Stimulated activated naive CD4-positive, alpha-beta T cell (primary cell): ENCODE measurements around the gene TET1.
A peak's percentile ranks its signal among the peaks of the same experiment; 100 is the strongest.
"Not testable (repeated sequence)": the region's sequence is repeated elsewhere in the genome, so short reads cannot be mapped to it uniquely, and the experiment has no call there.

Experiments
- DNase-seq, 6 experiments: peaks; one replicate each; lab custom pipeline; 2025; lab: John Stamatoyannopoulos, UW

Gene TET1

DNA sequence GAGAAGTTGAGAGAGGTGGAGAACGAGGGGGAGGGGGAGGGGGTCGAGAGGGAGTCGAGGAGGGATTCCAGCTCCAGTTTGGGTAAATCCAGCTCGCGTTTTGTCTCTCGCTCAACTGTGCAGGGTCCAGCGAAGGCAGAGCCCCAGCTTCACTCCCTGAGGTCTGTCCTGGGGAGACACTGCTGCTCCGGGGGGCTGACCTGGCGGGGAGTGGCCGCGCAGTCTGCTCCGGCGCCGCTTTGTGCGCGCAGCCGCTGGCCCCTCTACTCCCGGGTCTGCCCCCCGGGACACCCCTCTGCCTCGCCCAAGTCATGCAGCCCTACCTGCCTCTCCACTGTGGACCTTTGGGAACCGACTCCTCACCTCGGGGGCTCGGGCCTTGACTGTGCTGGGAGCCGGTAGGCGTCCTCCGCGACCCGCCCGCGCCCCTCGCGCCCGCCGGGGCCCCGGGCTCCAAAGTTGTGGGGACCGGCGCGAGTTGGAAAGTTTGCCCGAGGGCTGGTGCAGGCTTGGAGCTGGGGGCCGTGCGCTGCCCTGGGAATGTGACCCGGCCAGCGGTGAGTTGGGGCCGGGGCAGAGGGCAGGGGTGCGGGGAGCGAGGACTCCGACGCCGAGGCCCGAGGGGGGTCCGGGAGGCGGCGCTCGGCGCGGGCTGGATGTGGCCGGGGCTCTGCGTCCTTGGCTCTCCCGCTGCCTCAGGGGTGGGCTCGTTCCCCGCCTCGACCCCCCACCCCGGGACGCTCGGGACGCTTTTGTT is at the start of gene TET1:
Gene TET1 (plus strand): TSS at position 152 of the 757 bp plus-strand sequence. CDS start 12,002 bp downstream, outside the sequence.
- DNase-seq: peak in 2 of 6 experiments; percentile 18

DNA sequence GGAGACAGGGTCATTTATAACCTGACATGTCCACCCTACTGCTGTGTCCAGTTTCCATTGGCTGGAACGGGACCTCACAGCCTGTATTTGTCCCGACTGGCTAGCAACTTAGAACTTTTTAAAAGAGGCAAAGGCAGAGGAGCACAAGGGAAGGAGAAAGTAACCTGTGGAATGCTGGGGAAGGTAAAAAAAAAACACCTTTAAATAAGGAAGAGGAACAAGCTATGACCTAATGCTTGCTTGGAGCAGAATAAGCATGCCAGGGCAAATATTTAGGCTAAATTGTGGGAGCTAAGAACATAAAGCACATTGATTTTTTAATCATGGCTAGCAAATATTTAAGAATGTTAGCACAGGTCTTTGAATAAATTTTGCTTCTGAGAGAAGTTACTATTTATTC is 43.9 kb upstream of the TET1 start:
- DNase-seq: not testable (repeated sequence)

DNA sequence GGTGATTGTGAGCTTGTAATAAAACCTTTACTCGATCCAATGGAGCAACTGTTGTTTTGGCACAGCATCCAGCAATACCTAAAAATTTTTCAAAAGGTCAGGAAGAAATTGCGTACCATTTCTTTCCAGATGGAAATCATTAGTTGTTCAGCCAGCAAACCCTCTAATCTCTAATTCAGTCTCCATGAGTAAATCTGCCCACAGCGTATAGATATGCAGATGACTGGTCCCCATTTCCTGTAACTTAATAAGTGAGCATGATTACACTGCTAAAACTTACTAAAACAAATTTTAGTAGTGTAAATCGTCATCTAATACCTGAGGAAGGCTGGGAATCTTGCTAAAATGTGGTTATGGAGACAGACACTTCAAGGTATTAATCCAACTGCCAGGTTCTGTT is 43.4 kb upstream of the TET1 start:
- no peak for DNase-seq

DNA sequence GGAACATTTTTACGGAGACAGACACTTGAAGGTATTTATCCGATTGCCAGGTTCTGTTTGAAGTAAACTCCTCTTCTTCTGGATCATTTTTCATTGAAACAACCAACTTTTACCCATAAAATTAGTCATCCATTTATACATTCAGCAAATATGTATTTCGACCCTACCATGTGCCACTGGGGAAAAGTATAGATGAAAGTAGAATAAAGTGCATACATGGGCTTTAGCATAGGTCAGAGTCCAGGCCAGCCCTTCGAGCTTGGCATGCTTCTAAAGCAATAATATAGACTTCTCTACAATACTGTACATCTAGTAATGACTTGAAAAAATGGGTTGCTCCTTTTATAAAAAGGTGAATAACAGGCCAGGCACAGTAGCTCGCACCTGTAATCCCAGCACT is 42.9 kb upstream of the TET1 start:
- DNase-seq: no peak

DNA sequence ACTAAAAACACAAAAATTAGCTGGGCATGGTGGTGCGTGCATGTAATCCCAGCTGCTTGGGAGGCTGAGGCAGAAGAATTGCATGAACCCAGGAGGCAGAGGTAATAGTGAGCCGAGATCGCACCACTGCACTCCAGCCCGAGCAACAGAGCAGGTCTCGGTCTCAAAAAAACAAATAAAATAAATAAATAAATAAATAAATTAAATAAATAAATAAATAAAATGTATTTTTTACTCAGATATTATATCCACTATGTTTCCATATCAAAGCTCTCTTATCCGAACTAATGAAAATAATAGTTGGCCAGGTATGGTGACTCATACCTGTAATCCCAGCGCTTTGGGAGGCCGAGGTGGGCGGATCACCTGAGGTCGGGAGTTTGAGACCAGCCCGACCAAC is 41.5 kb upstream of the TET1 start:
- DNase-seq: not testable (repeated sequence)

DNA sequence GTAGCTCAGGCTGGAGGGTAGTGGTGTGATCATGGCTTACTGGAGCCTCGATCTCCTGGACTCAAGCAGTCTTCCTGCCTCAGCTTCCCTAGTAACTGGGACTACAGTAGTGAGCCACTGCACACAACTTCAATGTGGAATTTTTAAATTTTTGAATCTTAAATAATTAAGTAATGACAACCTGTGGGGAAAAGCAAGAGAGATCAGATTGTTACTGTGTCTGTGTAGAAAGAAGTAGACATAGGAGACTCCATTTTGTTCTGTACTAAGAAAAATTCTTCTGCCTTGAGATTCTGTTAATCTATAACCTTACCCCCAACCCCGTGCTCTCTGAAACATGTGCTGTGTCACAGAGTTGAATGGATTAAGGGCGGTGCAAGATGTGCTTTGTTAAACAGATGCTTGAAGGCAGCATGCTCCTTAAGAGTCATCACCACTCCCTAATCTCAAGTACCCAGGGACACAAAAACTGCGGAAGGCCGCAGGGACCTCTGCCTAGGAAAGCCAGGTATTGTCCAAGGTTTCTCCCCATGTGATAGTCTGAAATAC is 34.6 kb upstream of the TET1 start:
- DNase-seq: not testable (repeated sequence)

GRCh38 chr10:68526634-68527307 is 33.4 kb upstream of the TET1 start:
- DNase-seq: no peak

GRCh38 chr10:68536973-68537372 is 23.2 kb upstream of the TET1 start:
- no peak for DNase-seq

- no peak for DNase-seq
Observed at GRCh38 chr10:68537796-68538195, 22.3 kb upstream of the TET1 start.

DNA sequence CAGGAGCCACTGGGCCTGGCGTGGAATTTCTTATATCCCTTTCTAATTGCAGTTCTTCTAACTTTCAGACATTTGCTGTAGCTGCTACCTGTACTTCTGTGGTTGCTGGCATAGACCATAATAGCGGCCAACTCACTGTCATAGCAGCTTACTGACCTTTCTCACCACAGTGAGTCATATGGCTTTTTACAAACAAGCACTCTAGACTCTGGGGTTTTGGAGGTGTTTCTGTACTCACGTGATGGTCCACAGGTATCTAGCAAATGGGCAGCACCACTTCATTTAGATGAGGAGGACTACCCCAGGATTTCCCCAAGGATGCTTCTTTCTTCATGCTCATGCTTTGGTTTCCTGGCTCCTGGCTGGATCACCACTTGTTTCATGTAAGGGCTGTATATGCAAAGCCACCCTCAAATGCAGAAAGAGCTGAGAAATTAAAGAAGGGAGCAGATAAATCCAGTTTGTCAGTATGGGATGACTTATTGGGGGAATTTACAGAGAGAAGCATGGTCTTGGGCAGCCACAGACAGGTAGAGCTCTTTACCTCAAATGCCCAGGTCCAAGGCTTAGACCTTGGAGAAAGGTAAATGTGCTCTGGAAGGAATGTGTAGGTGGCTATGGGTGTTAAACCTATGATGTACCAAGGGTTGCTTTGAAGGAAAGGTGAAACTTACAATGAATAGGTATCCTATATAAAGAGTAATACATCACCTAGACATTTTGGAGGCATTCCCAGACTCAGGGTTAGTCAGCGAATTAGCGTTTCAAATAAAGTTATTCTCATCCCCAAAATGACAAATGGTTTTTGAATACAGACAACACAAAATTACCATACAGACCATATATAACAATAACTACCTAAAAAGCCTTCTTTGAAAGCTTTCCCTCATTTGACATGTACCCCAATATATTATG is 16.9 kb upstream of the TET1 start:
- no peak for DNase-seq

GRCh38 chr10:68550747-68551411 is 9.3 kb upstream of the TET1 start:
- peak in 4 of 6 experiments; percentile 14 to 55 (median 38) for DNase-seq

DNA sequence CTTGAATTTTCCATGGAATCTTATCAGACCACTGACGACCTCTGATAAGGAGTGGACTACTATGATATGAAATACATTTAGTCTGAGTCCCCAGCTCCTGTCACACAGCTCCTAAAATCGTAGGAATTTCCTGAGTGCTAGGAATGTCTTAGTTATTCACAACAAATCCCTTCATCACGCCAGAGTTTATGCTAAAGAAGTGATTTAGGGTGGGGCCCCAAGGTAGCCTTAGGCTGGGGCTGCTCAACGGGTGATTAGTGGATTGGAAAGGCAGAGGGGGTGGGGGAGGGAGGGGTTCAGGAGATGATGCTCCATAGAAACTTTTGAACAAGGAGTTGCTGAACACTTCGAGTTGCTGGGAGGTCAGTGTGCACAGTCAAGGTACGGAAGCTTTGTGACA is 7.0 kb upstream of the TET1 start:
- no peak for DNase-seq

DNA sequence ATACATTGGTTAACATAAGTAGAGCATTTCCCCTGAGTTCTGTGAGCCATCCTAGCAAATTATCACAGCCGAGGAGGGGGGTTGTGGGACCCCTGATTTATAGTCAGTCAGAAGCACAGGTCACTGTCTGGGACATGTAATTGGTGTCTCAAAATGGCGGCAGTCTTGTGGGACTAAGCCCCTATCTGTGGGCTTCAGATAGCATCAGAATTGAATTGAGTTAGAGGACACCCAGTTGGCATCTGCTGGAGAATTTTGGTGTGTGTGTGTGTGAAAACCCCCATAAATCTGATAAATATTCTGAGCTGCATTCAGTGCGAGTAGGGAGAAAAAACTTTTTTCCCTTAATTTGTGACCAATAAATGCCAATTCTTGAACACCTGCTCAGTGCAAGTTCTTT is 6.5 kb upstream of the TET1 start:
- no peak for DNase-seq

GRCh38 chr10:68558478-68558877 is 1.7 kb upstream of the TET1 start:
- no peak for DNase-seq

- no peak for DNase-seq
Observed at GRCh38 chr10:68559251-68559650, 886 bp upstream of the TET1 start.

DNA sequence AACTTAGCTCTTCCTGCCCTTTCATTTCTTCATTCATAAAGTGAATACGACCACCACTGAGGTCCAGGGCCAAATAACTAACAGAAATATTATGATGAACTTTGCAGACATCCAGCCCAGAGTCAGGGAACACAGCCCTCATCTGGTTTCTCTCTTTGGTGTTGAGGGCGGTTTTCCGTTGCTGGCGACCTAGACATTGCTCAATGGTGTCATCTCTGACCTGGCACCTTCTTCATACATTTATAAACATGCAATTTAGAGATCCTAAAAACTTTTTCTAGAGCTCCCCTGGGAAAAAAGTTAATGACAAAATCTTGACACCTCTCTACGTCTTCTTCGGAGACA is 324 bp upstream of the TET1 start:
- peak in 2 of 6 experiments; percentile 18 to 26 for DNase-seq

- DNase-seq: peak in 1 of 6 experiments; percentile 12
Observed at GRCh38 chr10:68560943-68561864, 1.1 kb downstream of the TET1 start.

DNA sequence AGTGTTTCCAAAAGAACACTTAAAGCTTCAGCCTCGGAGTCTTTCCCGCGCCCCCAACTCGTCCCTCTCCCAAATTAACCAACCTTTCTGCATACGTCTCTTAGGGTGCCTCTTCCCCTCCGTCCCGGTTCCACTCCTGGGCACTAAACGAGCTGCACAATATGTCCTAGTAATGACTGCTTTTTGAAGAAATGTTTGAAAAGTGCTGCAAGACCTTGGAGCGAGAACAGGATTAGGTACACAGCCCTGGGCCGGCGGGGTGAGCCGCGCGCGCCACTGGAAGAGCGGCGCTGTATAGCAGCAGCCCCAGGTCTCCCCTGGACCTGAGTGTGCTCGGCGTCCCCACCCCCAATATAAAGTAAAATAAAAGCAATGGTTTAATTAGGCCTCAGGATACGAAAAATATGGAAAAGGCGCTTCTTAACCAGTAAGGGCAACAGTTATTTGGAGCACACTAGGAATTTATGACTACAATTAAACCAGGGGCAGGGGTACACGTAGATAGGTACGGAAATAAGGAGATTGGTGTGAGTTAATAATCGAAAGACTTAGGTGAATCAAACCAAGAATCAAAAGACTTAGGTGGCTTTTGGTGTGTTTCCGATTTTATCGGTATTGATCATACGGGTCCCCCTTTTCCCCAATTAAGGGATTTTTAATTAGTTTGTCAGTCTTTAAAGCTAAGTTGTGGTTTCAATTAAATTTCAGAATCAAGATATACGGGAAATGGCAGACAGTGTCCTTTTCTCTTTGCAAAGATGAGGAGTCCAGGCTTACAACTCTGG is 1.9 kb downstream of the TET1 start:
- peak in 1 of 6 experiments; percentile 7 for DNase-seq

GRCh38 chr10:68562661-68563570 is 2.8 kb downstream of the TET1 start:
- DNase-seq: peak in 2 of 6 experiments; percentile 15 to 18
